Activated naive CD8-positive, alpha-beta T cell (primary cell): Measurements from ENCODE around the gene ATN1.
A peak's percentile ranks its signal among the peaks of the same experiment; 100 is the strongest.

Experiments used
- H3K27ac Mint-ChIP-seq: one replicate; pipeline ENCODE4 v1.8.0; 2021; ENCODE audit warnings: mixed read lengths
- H3K27me3 Mint-ChIP-seq: one replicate; pipeline ENCODE4 v1.8.0; 2021; ENCODE audit warnings: mixed read lengths
- H3K36me3 Mint-ChIP-seq: one replicate; pipeline ENCODE4 v1.8.0; 2021; ENCODE audit warnings: mixed read lengths
- H3K4me1 Mint-ChIP-seq: one replicate; pipeline ENCODE4 v1.8.0; 2021; ENCODE audit warnings: low read depth, mixed read lengths
- H3K4me3 Mint-ChIP-seq: one replicate; pipeline ENCODE4 v1.8.0; 2021; ENCODE audit warnings: mild to moderate bottlenecking, mixed read lengths
- H3K9me3 Mint-ChIP-seq: one replicate; pipeline ENCODE4 v1.8.0; 2021; ENCODE audit warnings: low read depth, mixed read lengths

The ATN1 gene

DNA sequence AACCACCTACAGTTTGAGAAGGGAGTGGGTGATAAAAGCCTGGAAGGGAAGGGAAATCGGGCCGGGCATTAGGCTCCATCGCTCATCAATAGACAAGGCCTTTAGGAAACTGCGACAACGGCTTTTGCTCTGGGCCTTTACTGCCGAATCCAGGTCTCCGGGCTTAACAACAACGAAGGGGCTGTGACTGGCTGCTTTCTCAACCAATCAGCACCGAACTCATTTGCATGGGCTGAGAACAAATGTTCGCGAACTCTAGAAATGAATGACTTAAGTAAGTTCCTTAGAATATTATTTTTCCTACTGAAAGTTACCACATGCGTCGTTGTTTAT, 15.6 kb downstream of the ATN1 start:
- H3K27ac Mint-ChIP-seq = peak overlapping the region; percentile 96
- no peaks in the 10 kb centered on the region for H3K27me3 Mint-ChIP-seq
- peak overlapping the region; percentile 97 for H3K4me3 Mint-ChIP-seq
- H3K36me3 Mint-ChIP-seq = peaks cover 4% of the 10 kb centered on the region
- H3K9me3 Mint-ChIP-seq = no peaks in the 10 kb centered on the region
- peaks cover 60% of the 10 kb centered on the region for H3K4me1 Mint-ChIP-seq

- H3K9me3 Mint-ChIP-seq = no peaks in the 10 kb centered on the region
- no peaks in the 10 kb centered on the region for H3K27me3 Mint-ChIP-seq
- H3K4me3 Mint-ChIP-seq = peak within 1 kb of the TSS; percentile 97
- peak within 1 kb of the TSS; percentile 96 for H3K27ac Mint-ChIP-seq
- peaks cover 65% of the 10 kb centered on the region for H3K4me1 Mint-ChIP-seq
- H3K36me3 Mint-ChIP-seq = peaks cover 4% of the 10 kb centered on the region
These were observed 16.1 kb downstream of the ATN1 start, which contains the start of the genes C12orf57 and RNU7-1 for GRCh38 chr12:6943722-6944380. Gene C12orf57, plus strand, starts transcription at chr12:6944022. Its CDS starts 100 bp downstream, at chr12:6944122. Gene RNU7-1, plus strand, starts transcription at chr12:6943816.

DNA sequence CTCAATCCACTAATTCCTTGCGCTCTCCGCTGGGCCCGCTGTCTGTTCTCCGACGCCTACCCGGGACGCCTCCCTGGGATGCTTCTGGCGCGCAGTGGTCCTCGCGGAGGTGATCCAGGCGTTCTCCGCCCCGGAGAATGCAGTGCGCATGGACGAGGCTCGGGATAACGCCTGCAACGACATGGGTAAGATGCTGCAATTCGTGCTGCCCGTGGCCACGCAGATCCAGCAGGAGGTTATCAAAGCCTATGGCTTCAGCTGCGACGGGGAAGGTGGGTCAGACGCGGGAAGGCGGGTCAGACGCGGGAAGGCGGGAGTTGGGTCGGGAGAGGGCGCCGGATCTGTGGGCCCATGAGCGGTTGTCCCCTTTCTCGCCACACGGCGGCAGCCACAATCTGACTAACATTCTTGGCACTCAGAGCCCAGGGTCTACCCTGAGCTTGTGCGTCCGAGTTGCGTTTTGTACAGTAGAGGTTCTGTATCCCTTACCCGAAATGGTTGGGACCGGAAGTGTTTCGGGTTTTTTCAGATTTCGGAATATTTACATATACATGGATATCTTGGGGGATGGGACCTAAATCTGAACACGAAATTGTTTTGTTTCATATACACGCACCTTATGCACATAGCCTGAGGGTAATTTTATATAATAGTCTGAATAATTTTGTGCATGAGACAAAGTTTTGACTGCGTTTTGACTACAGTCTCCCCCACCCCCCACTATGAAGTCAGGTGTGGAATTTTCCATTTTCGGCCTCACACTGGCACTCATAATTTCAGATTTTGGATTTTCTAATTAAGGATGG, 16.8 kb downstream of the ATN1 start:
- Mint-ChIP-seq H3K36me3 (peaks cover 2% of the 10 kb centered on the region), H3K27ac (peak overlapping the region; percentile 96), H3K4me3 (peak overlapping the region; percentile 97), H3K27me3 (no peaks in the 10 kb centered on the region), H3K9me3 (no peaks in the 10 kb centered on the region), H3K4me1 (peaks cover 68% of the 10 kb centered on the region)

GRCh38 chr12:6945613-6946012, 17.9 kb downstream of the ATN1 start:
- Mint-ChIP-seq H3K4me3 (peak overlapping the region; percentile 97), H3K36me3 (no peaks in the 10 kb centered on the region), H3K4me1 (peaks cover 73% of the 10 kb centered on the region), H3K9me3 (no peaks in the 10 kb centered on the region), H3K27me3 (no peaks in the 10 kb centered on the region), H3K27ac (peak overlapping the region; percentile 96)

GRCh38 chr12:6946033-6946919, 18.5 kb downstream of the ATN1 start:
- Mint-ChIP-seq H3K27ac (peak overlapping the region; percentile 96), H3K36me3 (no peaks in the 10 kb centered on the region), H3K4me1 (peaks cover 77% of the 10 kb centered on the region), H3K9me3 (no peaks in the 10 kb centered on the region), H3K4me3 (peak overlapping the region; percentile 97), H3K27me3 (no peaks in the 10 kb centered on the region)

GRCh38 chr12:6946920-6947374, 19.2 kb downstream of the ATN1 start:
- H3K4me1 Mint-ChIP-seq = peaks cover 77% of the 10 kb centered on the region
- no peaks in the 10 kb centered on the region for H3K9me3 Mint-ChIP-seq
- peak overlapping the region; percentile 96 for H3K27ac Mint-ChIP-seq
- peak overlapping the region; percentile 97 for H3K4me3 Mint-ChIP-seq
- peaks cover 2% of the 10 kb centered on the region for H3K36me3 Mint-ChIP-seq
- no peaks in the 10 kb centered on the region for H3K27me3 Mint-ChIP-seq

DNA sequence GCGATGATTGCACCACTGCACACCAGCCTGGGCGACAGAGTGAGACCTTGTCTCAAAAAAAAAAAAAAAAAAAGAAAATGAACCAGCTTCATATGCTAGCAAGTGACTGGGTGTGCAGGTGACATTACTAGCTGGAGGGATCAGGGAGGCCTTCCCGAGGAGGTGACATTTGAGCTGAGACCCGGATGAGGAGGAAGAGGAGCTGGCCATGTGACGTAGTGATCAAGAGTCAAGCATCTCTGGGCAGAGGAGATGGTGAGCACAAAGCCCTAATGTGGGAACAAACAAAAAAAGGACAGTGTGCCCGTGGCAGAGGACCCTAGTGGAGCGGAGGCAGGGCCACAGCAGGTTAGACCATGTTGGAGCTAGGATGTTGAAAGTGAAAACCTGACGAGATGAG, 19.9 kb downstream of the ATN1 start:
- no peaks in the 10 kb centered on the region for H3K9me3 Mint-ChIP-seq
- peaks cover 75% of the 10 kb centered on the region for H3K4me1 Mint-ChIP-seq
- H3K27me3 Mint-ChIP-seq = no peaks in the 10 kb centered on the region
- peak overlapping the region; percentile 85 for H3K4me3 Mint-ChIP-seq
- peak overlapping the region; percentile 98 for H3K27ac Mint-ChIP-seq
- peaks cover 7% of the 10 kb centered on the region for H3K36me3 Mint-ChIP-seq

GRCh38 chr12:6948873-6949594, 21.3 kb downstream of the ATN1 start:
- H3K9me3 Mint-ChIP-seq = no peaks in the 10 kb centered on the region
- peak overlapping the region; percentile 85 for H3K4me3 Mint-ChIP-seq
- H3K36me3 Mint-ChIP-seq = peaks cover 13% of the 10 kb centered on the region
- peaks cover 67% of the 10 kb centered on the region for H3K4me1 Mint-ChIP-seq
- peak overlapping the region; percentile 98 for H3K27ac Mint-ChIP-seq
- no peaks in the 10 kb centered on the region for H3K27me3 Mint-ChIP-seq

- peaks cover 15% of the 10 kb centered on the region for H3K36me3 Mint-ChIP-seq
These were observed 22.6 kb downstream of the ATN1 start for GRCh38 chr12:6950401-6950801.

GRCh38 chr12:6950811-6951540, 23.2 kb downstream of the ATN1 start, which contains the start of gene PTPN6:
Gene PTPN6, plus strand, starts transcription at chr12:6951356. Its CDS starts 157 bp downstream, at chr12:6951513.
- H3K36me3 Mint-ChIP-seq = peaks cover 15% of the 10 kb centered on the region
- H3K4me3 Mint-ChIP-seq = peak within 1 kb of the TSS; percentile 97
- peak within 1 kb of the TSS; percentile 98 for H3K27ac Mint-ChIP-seq
- H3K9me3 Mint-ChIP-seq = no peaks in the 10 kb centered on the region
- peaks cover 67% of the 10 kb centered on the region for H3K4me1 Mint-ChIP-seq
- H3K27me3 Mint-ChIP-seq = no peaks in the 10 kb centered on the region

More at GRCh38 chr12:6950401-6950801, 22.6 kb downstream of the ATN1 start:
- H3K4me1 Mint-ChIP-seq = peaks cover 67% of the 10 kb centered on the region
- H3K4me3 Mint-ChIP-seq = peak overlapping the region; percentile 97
- no peaks in the 10 kb centered on the region for H3K9me3 Mint-ChIP-seq
- peak overlapping the region; percentile 98 for H3K27ac Mint-ChIP-seq
- H3K27me3 Mint-ChIP-seq = no peaks in the 10 kb centered on the region

GRCh38 chr12:6951551-6952120, 23.9 kb downstream of the ATN1 start:
- H3K27ac Mint-ChIP-seq = peak overlapping the region; percentile 98
- peaks cover 15% of the 10 kb centered on the region for H3K36me3 Mint-ChIP-seq
- peak overlapping the region; percentile 97 for H3K4me3 Mint-ChIP-seq
- H3K4me1 Mint-ChIP-seq = peaks cover 70% of the 10 kb centered on the region
- H3K27me3 Mint-ChIP-seq = no peaks in the 10 kb centered on the region
- H3K9me3 Mint-ChIP-seq = no peaks in the 10 kb centered on the region

- peak overlapping the region; percentile 97 for H3K4me3 Mint-ChIP-seq
- peaks cover 19% of the 10 kb centered on the region for H3K36me3 Mint-ChIP-seq
- H3K27me3 Mint-ChIP-seq = no peaks in the 10 kb centered on the region
- H3K4me1 Mint-ChIP-seq = peaks cover 70% of the 10 kb centered on the region
- peak overlapping the region; percentile 98 for H3K27ac Mint-ChIP-seq
- no peaks in the 10 kb centered on the region for H3K9me3 Mint-ChIP-seq
These were observed 24.5 kb downstream of the ATN1 start for GRCh38 chr12:6952121-6952862.
